ENCODE results near the gene TTC39A.

Gene TTC39A

DNA sequence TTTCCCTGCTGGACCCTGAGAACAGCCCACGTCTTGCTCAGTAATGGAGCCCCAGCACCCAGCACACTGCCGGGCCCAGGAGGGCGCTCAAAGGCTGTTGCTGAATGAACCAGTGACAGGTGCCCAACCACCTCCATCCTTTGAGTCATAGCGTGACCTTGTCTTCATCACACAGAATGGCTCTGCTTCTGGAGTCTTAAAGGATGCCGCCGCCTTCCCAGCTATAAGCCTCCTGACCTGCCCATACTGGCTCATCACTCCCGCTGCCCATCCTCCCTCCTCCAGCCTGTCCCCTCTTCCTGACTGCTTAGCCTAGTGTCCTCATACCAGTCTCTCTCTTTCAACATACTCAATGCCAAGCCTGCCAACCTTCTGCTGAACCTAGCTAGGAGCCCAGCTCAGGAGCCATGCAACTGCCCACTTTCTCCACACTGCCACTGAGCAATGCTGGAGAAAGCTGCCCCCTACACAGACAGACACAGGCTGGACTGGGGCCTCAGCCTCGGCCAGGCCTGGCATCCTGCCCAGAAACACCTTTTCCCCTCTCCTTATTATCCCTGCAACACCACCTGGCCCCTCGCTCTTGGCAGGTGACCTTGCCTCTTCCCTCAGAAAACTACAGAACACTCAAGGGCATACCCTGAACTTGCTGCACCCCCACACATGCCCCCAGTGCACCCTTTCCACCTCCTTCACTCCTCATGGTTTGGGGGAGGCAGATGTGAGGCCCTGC, 14.1 kb downstream of the TTC39A start:
- DNase-seq (ENCODE audit: low read depth in 2 of 2, low spot score in 1 of 2) = no peak

- DNase-seq (ENCODE audit: low read depth in 2 of 2, low spot score in 1 of 2) = no peak
Observed at GRCh38 chr1:51314974-51315373, 15.4 kb downstream of the TTC39A start.

DNA sequence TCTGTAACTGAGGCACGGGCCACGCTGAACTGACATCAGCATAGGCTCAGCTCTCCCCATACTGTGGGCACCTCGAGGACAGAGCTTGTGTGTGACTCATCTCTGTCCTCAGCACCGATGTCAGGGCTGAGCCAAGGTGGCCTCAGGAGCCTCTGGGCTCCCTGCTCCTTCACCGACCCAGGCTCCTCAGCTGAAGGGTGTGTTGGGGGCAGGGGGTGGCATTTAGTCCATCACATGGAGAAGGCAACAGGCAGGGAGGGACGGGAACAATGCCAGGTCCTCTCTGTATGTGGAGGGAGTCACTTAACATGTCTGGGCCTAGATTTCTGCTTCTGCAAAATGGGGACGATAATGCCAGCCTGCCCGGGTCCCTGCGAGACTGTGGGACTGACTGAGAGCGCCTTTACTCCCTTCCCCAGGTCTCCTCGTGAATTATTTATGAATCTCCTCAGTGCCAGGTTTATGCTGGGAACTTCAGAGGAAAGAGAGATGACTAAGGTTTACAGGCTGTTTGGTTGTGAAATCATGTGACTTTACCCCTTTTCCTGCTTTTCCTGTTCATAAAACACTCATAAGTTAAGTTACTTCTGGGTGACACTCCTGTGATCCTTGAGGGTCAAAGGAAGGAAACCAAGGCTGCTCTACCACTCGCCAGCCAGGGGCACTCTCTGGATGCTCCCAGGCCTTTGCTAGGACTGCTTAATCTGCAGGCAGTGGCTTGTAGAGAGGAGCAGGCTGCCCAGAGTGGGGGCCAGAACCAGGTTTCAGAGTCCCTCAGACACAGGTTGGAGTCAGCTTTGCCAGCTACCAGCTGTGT, 16.2 kb downstream of the TTC39A start:
- no peak for DNase-seq (ENCODE audit: low read depth in 2 of 2, low spot score in 1 of 2)

- no peak for DNase-seq (ENCODE audit: low read depth in 2 of 2, low spot score in 1 of 2)
Observed at GRCh38 chr1:51313268-51313852, 17.0 kb downstream of the TTC39A start.

- no peak for DNase-seq (ENCODE audit: low read depth in 2 of 2, low spot score in 1 of 2)
Observed at GRCh38 chr1:51312718-51313117, 17.6 kb downstream of the TTC39A start.

DNA sequence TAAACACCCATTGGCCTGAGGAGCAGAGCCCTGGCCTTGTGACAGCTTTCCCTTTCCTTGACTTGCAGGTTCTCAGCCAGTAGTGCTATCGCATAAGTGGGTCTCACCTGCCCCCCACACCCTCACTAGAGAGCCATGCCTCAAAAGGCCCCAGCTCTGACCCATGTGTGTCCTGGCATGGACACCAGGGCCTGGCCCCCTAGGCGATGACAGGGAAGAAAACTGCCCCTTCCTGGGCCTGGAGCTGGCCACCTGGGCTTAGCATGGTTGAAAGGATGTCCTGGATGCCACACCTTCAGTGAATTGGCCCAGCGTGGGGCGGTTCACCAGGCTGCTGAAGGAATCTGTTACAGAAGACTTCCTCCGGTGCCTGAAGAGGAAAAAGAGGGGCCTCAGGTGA, 18.5 kb downstream of the TTC39A start:
- DNase-seq (ENCODE audit: low read depth in 2 of 2, low spot score in 1 of 2) = no peak

DNA sequence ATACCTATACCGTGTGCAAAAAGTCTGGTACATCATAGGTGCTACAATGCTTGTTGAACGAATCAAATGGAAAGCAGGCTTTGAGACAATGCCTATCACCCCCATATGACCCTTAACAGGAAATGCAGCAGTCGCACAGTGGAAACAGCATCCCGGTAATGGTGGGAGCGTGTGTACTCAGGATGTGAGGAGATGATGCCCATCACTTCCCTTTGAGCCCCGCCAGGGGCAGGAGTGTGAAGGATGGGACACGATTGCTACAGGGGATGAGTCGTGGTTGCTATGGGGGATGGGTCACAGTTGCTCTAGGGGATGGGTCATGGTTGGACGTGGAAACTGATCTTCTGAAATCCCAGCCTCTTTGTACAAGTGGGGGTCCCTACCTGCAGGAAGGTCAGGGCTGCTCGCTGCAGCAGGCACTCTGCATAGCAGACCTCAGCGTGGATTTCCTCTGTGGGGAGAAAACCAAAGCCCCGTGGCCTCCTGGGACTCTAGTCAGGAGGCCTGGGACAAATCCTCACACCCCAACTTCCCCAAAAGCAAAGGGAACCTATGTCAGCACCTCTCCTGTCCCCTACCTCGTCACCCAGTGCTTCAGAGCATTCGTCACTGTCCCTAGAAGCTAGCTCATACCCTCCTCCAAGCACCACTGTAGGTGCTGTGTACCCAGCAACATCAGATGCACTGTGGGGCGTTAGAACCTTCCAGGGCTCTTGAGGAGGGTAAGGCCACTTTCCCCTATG, 19.3 kb downstream of the TTC39A start:
- DNase-seq (ENCODE audit: low read depth in 2 of 2, low spot score in 1 of 2) = no peak

DNA sequence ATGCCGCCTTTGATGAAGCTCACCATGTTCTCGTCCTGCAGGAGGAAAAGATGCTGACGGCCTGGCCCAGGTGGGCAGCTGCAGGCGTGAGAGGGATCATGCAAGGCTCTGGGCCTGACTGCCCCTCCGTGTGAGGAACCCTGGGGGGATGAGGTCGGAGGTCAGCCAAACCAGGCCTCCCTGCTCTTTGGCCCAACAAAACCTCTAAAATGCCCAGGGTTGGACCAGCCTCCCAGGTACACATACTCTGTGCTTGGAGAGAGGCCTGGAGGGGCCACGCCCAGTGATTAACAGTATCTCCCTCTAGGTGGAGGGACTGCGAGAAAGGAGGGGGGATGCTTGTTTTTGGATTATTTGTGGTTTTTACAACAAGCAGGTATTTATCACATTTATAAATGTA, 21.1 kb downstream of the TTC39A start:
- no peak for DNase-seq (ENCODE audit: low read depth in 2 of 2, low spot score in 1 of 2)

- no peak for DNase-seq (ENCODE audit: low read depth in 2 of 2, low spot score in 1 of 2)
Observed at GRCh38 chr1:51308636-51309035, 21.7 kb downstream of the TTC39A start.

GRCh38 chr1:51306950-51307349, 23.4 kb downstream of the TTC39A start:
- no peak for DNase-seq (ENCODE audit: low read depth in 2 of 2, low spot score in 1 of 2)

GRCh38 chr1:51305371-51305823, 25.0 kb downstream of the TTC39A start:
- DNase-seq (ENCODE audit: low read depth in 2 of 2, low spot score in 1 of 2) = no peak

GRCh38 chr1:51304360-51304759, 26.0 kb downstream of the TTC39A start:
- no peak for DNase-seq (ENCODE audit: low read depth in 2 of 2, low spot score in 1 of 2)

DNA sequence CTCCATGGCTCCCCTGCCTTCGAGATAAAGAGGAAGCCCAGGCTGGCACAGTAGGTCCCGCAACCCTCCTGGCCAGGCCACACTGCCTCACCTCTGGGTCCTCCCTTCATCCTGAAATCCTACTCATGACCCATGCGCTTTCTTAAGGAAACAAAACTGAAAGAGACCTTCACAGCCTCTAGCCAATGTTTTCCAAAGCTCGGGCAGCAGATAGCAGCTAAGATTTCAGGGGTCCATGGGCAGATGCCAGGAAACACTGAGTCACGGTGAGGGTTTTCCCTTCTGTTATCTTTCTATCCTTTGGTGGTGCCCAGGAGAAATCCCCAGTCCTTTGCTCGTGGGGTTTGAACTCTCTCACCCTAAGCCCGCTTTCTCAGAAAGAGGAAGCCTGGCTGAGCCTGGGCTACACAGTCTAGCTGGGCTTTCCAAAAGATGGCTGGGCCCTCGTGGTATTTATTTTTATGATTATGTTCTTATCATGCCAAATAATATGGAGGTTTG, 26.6 kb downstream of the TTC39A start:
- DNase-seq (ENCODE audit: low read depth in 2 of 2, low spot score in 1 of 2) = no peak

DNA sequence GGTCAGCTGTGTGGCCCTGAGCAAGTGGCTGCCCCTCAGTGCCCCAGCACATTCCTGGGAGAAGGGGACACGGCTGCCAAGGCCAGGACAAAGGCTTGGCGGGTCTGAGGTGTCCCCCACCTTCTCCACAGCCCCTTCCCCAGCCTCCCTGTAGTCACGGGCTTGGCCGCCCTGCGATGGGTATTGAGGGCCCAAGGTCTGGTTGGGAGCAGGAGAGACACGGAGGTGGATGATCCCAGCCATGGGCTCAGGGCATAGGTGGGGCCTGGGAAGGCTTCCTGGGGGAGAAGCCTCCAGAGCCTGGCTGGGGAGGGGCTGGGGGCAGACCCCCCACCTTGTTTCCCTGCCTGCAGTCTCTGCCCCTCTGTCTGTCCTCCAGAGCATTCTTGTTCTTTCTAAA, 27.0 kb downstream of the TTC39A start:
- no peak for DNase-seq (ENCODE audit: low read depth in 2 of 2, low spot score in 1 of 2)

DNA sequence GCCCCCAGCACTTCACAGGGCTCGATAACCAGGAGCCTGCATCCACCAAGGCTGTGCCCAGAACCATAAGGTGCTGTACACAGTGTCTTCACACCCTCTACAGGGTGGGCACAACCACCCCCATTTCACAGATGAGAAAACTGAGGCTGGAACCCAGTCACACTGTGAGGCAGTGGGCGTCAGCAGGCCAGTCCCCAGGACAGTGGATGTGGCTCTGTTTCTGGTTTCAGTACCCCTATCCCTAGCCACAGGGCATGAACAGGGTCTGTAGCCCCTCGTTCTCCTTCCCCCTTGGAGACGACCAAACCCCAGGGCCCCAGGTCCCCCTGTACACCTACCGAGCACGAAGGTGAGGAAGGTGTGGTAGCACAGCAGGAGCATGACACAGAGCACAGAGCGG, 27.6 kb downstream of the TTC39A start:
- DNase-seq (ENCODE audit: low read depth in 2 of 2, low spot score in 1 of 2) = no peak

DNA sequence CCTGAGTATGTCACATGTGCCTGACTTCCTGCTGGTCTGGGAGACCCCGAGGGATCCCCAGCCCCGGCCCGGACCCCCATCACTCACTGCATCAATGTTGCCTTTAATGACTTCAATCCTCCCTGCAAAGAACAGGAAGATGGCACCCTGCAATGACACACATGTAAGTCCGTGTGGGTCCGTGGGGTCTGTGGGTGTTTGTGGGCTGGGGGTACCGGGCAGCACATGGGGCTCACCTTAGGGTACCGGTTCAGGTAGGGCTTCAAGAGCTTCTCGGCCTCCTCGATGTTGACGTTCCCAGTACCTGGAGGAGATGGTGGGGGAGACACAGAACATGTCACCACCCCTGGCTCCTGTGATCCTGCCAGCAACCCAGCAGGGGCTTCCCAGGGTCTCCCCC, 28.1 kb downstream of the TTC39A start:
- no peak for DNase-seq (ENCODE audit: low read depth in 2 of 2, low spot score in 1 of 2)

DNA sequence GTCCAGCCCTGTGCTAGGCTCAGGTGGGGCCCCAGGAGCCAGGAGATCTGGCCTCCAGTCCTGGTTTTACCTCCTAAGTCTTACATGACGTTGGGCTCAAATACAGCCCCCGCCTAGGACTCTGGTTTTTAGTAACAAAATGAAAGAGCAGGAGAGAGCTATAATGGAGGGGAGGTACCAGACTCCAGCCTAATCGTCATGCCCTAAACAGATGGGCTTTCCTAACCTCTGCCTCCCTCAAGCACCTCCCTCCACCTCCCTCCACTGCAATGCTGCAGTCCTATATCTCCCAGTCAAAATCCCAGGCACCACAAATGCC, 28.6 kb downstream of the TTC39A start:
- DNase-seq (ENCODE audit: low read depth in 2 of 2, low spot score in 1 of 2) = no peak

- no peak for DNase-seq (ENCODE audit: low read depth in 2 of 2, low spot score in 1 of 2)
Observed at GRCh38 chr1:51301152-51301843, 29.1 kb downstream of the TTC39A start.

DNA sequence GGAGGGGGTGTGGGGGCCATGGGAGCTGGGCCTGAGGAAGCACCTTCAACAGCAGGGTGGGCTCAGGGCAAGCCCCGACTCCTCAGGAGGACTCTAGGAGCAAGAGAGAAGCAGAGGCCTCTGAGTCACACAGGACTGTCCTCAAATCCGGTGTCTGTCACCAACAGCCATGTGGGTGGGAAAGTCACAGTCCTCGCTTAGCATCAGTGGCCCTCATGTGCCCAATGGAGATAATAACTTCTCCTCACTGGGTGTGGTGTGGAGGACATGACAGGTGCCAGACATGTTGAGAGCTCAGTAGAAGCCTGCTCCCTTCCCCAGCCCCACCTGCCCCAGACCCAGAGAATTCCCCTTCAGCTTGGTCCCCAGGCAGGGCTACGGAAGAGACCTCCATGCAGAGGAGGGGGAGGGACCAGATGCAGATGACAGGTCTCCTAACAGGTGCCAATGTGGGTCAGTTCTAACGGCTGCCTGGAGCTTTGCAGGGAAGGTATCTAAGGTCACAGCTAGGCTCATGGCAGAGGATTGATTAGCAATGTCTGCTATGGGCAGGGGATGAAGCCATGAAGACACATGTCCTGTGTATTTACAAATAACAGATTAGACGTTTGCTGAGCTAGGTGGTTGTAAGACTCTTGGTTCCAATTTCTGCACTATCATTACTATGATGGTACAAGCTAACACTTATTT, 30.2 kb downstream of the TTC39A start:
- DNase-seq (ENCODE audit: low read depth in 2 of 2, low spot score in 1 of 2) = no peak

GRCh38 chr1:51299185-51299885, 31.0 kb downstream of the TTC39A start:
- DNase-seq (ENCODE audit: low read depth in 2 of 2, low spot score in 1 of 2) = no peak
